HG02870 (cell line): ENCODE results near the gene RGMA.
"Not testable (repeated sequence)": the region's sequence is repeated elsewhere in the genome, so short reads cannot be mapped to it uniquely, and the experiment has no call there.

Experiments
- ATAC-seq: cut with Tn5 transposase; IDR thresholded peaks from one replicate; pipeline ENCODE4 v1.9.1; 2021; ENCODE audit warnings: mild to moderate bottlenecking, moderate library complexity; ENCODE audit not compliant: unreplicated experiment

Gene RGMA

GRCh38 chr15:93068581-93069199, 20.3 kb downstream of the RGMA start:
- ATAC-seq: no peak

GRCh38 chr15:93067649-93068085, 21.3 kb downstream of the RGMA start:
- no peak for ATAC-seq

- no peak for ATAC-seq
These were observed 22.0 kb downstream of the RGMA start for GRCh38 chr15:93066834-93067648.

GRCh38 chr15:93066224-93066681, 22.8 kb downstream of the RGMA start:
- ATAC-seq: no peak

- ATAC-seq: no peak
These were observed 23.4 kb downstream of the RGMA start for GRCh38 chr15:93065641-93066045.

- no peak for ATAC-seq
These were observed 25.0 kb downstream of the RGMA start for GRCh38 chr15:93063796-93064690.

GRCh38 chr15:93063262-93063671, 25.7 kb downstream of the RGMA start:
- no peak for ATAC-seq

GRCh38 chr15:93062628-93063261, 26.3 kb downstream of the RGMA start:
- ATAC-seq: not testable (repeated sequence)

- no peak for ATAC-seq
These were observed 28.4 kb downstream of the RGMA start for GRCh38 chr15:93060336-93061248.

- no peak for ATAC-seq
These were observed 29.6 kb downstream of the RGMA start for GRCh38 chr15:93059442-93059841.

GRCh38 chr15:93058904-93059427, 30.0 kb downstream of the RGMA start:
- ATAC-seq: no peak

- ATAC-seq: no peak
These were observed 30.9 kb downstream of the RGMA start for GRCh38 chr15:93058128-93058527.

- no peak for ATAC-seq
These were observed 31.4 kb downstream of the RGMA start for GRCh38 chr15:93057618-93058017.

GRCh38 chr15:93056836-93057235, 32.2 kb downstream of the RGMA start:
- no peak for ATAC-seq

- no peak for ATAC-seq
These were observed 33.8 kb downstream of the RGMA start for GRCh38 chr15:93055211-93055610.

GRCh38 chr15:93052090-93052879, 36.7 kb downstream of the RGMA start:
- no peak for ATAC-seq

- no peak for ATAC-seq
These were observed 37.5 kb downstream of the RGMA start for GRCh38 chr15:93051236-93052089.

- ATAC-seq: no peak
These were observed 38.4 kb downstream of the RGMA start for GRCh38 chr15:93050648-93051047.
